H9 (cell line): ENCODE measurements around the gene SPOP. TPM values are rescaled to one million over a fixed set of nuclear protein-coding genes. Genes with fewer than 3 reads are reported as not detected.

Source experiments
- DNase-seq: peaks from one replicate; pipeline ENCODE4 v3.0.0-alpha.2; 2017
- H2AFZ ChIP-seq: one replicate; pipeline ENCODE4 v1.6.1; 2013; ENCODE audit warnings: mild to moderate bottlenecking, low read length, control low read depth, moderate library complexity
- H2AK5ac ChIP-seq: 2 replicates; pipeline ENCODE4 v1.6.1; 2013; ENCODE audit warnings: low read length, control low read depth, mixed read lengths; ENCODE audit not compliant: insufficient read length
- H2BK120ac ChIP-seq: one replicate; pipeline ENCODE4 v1.6.1; 2013; ENCODE audit warnings: low read depth, mild to moderate bottlenecking, low read length, control low read depth, inconsistent platforms; ENCODE audit not compliant: poor library complexity, severe bottlenecking
- H2BK12ac ChIP-seq: 2 replicates; pipeline ENCODE4 v1.6.1; 2013; ENCODE audit warnings: low read length, control low read depth, mixed read lengths, low read depth; ENCODE audit not compliant: insufficient read length
- H2BK15ac ChIP-seq: 2 replicates; pipeline ENCODE4 v1.6.1; 2013; ENCODE audit warnings: low read depth, low read length, control low read depth
- H2BK20ac ChIP-seq: one replicate; pipeline ENCODE4 v1.6.1; 2013; ENCODE audit warnings: low read depth, mild to moderate bottlenecking, low read length, control low read depth, inconsistent platforms; ENCODE audit not compliant: poor library complexity, severe bottlenecking
- H2BK5ac ChIP-seq: 2 replicates; pipeline ENCODE4 v1.6.1; 2013; ENCODE audit warnings: low read length, control low read depth, mixed read lengths; ENCODE audit not compliant: insufficient read length
- H3K14ac ChIP-seq: 2 replicates; pipeline ENCODE4 v1.6.1; 2013; ENCODE audit warnings: low read length, control low read depth; ENCODE audit not compliant: insufficient read depth
- H3K18ac ChIP-seq: 2 replicates; pipeline ENCODE4 v1.6.1; 2013; ENCODE audit warnings: low read depth, mild to moderate bottlenecking, mixed read lengths, low read length, control low read depth; ENCODE audit not compliant: insufficient read length
- H3K23ac ChIP-seq: 2 replicates; pipeline ENCODE4 v1.6.1; 2013; ENCODE audit warnings: low read length, control low read depth, mixed read lengths, low read depth; ENCODE audit not compliant: insufficient read length
- H3K23me2 ChIP-seq: 2 replicates; pipeline ENCODE4 v1.6.1; 2013; ENCODE audit warnings: low read depth, mild to moderate bottlenecking, mixed read lengths, low read length, control low read depth; ENCODE audit not compliant: insufficient read length, poor library complexity, severe bottlenecking
- H3K27ac ChIP-seq: 2 replicates; pipeline ENCODE4 v1.5.1; 2013; ENCODE audit warnings: low read length, control low read depth, mixed read lengths, low read depth; ENCODE audit not compliant: insufficient read length
- H3K27me3 ChIP-seq: 2 replicates; pipeline ENCODE4 v1.6.1; 2013; ENCODE audit warnings: low read length, control low read depth, inconsistent platforms; ENCODE audit not compliant: insufficient read depth
- H3K4ac ChIP-seq: 2 replicates; pipeline ENCODE4 v1.6.1; 2013; ENCODE audit warnings: low read depth, mild to moderate bottlenecking, control low read depth, inconsistent platforms, low read length, moderate library complexity
- H3K4me1 ChIP-seq: 2 replicates; pipeline ENCODE4 v1.6.1; 2013; ENCODE audit warnings: low read length, control low read depth, inconsistent platforms; ENCODE audit not compliant: insufficient read depth
- H3K4me2 ChIP-seq: 2 replicates; pipeline ENCODE4 v1.6.1; 2013; ENCODE audit warnings: low read length, control low read depth, mixed read lengths; ENCODE audit not compliant: insufficient read length, insufficient read depth
- H3K56ac ChIP-seq: 2 replicates; pipeline ENCODE4 v1.6.1; 2013; ENCODE audit warnings: low read depth, mild to moderate bottlenecking, mixed read lengths, low read length, control low read depth; ENCODE audit not compliant: insufficient read length
- H3K79me1 ChIP-seq: 2 replicates; pipeline ENCODE4 v1.6.1; 2013; ENCODE audit warnings: low read depth, mild to moderate bottlenecking, moderate library complexity, low read length, control low read depth, inconsistent platforms; ENCODE audit not compliant: insufficient read depth, poor library complexity, severe bottlenecking
- H3K79me2 ChIP-seq: 2 replicates; pipeline ENCODE4 v1.6.1; 2013; ENCODE audit warnings: low read length, control low read depth, inconsistent platforms; ENCODE audit not compliant: insufficient read depth
- H3K9ac ChIP-seq: 2 replicates; pipeline ENCODE4 v1.6.1; 2013; ENCODE audit warnings: low read length, control low read depth, mixed read lengths; ENCODE audit not compliant: insufficient read length; ENCODE audit errors: extremely low read depth
- H3K9me3 ChIP-seq: one replicate; pipeline ENCODE4 v1.6.1; 2013; ENCODE audit warnings: low read depth, low read length, inconsistent platforms; ENCODE audit not compliant: control insufficient read depth
- H3T11ph ChIP-seq: one replicate; pipeline ENCODE4 v1.6.1; 2013; ENCODE audit warnings: mild to moderate bottlenecking, low read length, control low read depth, inconsistent platforms
- H4K20me1 ChIP-seq: one replicate; pipeline ENCODE4 v1.6.1; 2013; ENCODE audit not compliant: control insufficient read depth, insufficient read length, insufficient read depth
- H4K5ac ChIP-seq: 2 replicates; pipeline ENCODE4 v1.6.1; 2013; ENCODE audit warnings: low read depth, mild to moderate bottlenecking, mixed read lengths, low read length, control low read depth; ENCODE audit not compliant: insufficient read length
- H4K8ac ChIP-seq: replicated peaks from 2 replicates; pipeline ENCODE4 v1.6.1; 2013; ENCODE audit warnings: low read length, control low read depth, mixed read lengths, low read depth; ENCODE audit not compliant: insufficient read length
- H4K91ac ChIP-seq: 2 replicates; pipeline ENCODE4 v1.6.1; 2013; ENCODE audit warnings: low read depth, mild to moderate bottlenecking, moderate library complexity, mixed read lengths, low read length, control low read depth; ENCODE audit not compliant: insufficient read length
- H3K27ac Mint-ChIP-seq, 3 experiments: 2 replicates in 2 of 3; 3 replicates in 1 of 3; pipeline ENCODE4 v1.8.0; 2020 to 2021; ENCODE audit warnings: mixed read lengths in 3 of 3, mild to moderate bottlenecking in 1 of 3, moderate library complexity in 1 of 3
- H3K27me3 Mint-ChIP-seq: 2 replicates; pipeline ENCODE4 v1.8.0; 2021; ENCODE audit warnings: low read depth, mild to moderate bottlenecking, moderate library complexity, mixed read lengths
- H3K36me3 Mint-ChIP-seq, 3 experiments: 2 replicates in 2 of 3; 3 replicates in 1 of 3; pipeline ENCODE4 v1.8.0; 2020 to 2021; ENCODE audit warnings: low read depth in 3 of 3, mixed read lengths in 3 of 3; ENCODE audit not compliant: insufficient read depth in 1 of 3
- H3K4me1 Mint-ChIP-seq, 2 experiments: 2 replicates each; pipeline ENCODE4 v1.8.0; 2020; ENCODE audit warnings: mixed read lengths in 2 of 2
- H3K4me3 Mint-ChIP-seq, 2 experiments: 2 replicates in 1 of 2; 3 replicates in 1 of 2; pipeline ENCODE4 v1.8.0; 2020 to 2021; ENCODE audit warnings: mild to moderate bottlenecking in 2 of 2, mixed read lengths in 2 of 2, moderate library complexity in 1 of 2
- H3K9me3 Mint-ChIP-seq, 2 experiments: 2 replicates in 1 of 2; 3 replicates in 1 of 2; pipeline ENCODE4 v1.8.0; 2020; ENCODE audit warnings: mild to moderate bottlenecking in 2 of 2, mixed read lengths in 2 of 2, moderate library complexity in 1 of 2
- WGBS: extraction: QIAGEN DNeasy Blood & Tissue Kit; methylation state at CpG from one replicate; pipeline ENCODE4 v1.1.7; 2013; ENCODE audit warnings: missing lambda C conversion rate, low lambda C conversion rate, mixed read lengths; ENCODE audit not compliant: insufficient read length; ENCODE audit errors: extremely low coverage; 5-methylcytosine and 5-hydroxymethylcytosine counted together
- total RNA-seq: library from RNA; stranded (reverse); gene quantifications from 2 replicates; pipeline ENCODE4 v1.2.1, GENCODE V29; 2021
- TF ChIP-seq, protein P1 (sequence below): fragments of 200-600 bp; sonication (generic); conservative IDR thresholded peaks from 3 replicates; pipeline ENCODE4 v1.8.0; 2021; ENCODE audit warnings: antibody characterized with exemption, mild to moderate bottlenecking

Gene SPOP
- total RNA-seq, 1 experiment from 2014 or later, result 33.7 TPM

DNA sequence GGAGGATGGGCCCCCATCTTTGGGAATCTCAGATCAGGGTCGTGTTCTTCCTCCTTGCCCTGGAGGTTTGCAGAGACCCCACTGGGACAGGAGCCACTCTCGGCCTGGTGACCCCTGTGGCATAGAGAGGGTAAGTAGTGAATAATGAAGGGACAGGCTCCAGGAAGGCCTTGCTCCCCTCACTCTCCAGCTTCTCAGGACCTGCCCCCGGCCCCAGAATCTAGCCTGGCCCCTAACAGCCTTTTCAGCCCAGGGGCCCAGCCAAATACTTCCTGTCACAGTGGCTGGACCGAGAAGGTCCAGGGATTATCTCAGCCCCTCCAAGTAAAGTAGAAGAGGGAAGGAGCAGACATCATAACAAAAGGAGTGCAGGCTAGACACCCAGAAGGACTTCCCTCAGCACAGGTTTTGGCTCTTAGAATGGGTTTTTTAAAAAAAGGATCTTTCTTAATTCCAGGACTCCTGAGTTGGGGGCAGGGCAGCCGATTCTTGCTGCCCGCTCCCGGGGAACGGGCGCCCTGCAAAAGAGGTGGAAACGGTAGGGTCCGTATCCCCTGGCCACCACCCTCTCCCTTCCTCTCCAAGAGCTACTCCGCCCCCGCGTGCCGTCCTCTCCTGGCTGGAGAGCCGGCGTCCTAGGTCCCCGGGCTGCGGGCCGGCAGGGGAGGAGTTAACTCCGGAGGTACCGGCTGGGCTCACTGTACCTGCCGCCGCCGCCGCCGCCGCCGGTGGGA lies 102.8 kb downstream of the SPOP start:
- H3K27ac Mint-ChIP-seq, result no peak overlapping the region
- peaks cover 18 to 45% of the 10 kb centered on the region in 2 experiments for H3K4me1 Mint-ChIP-seq

More for the DNA sequence above, 102.8 kb downstream of the SPOP start:
- Histone ChIP-seq H4K8ac (no peak overlapping the region), H3K79me1 (no peaks in the 10 kb centered on the region), H2BK15ac (no peak overlapping the region), H2BK5ac (no peak overlapping the region), H3K23ac (no peak overlapping the region), H3K27ac (no peak overlapping the region), H3K27me3 (peaks cover 3% of the 10 kb centered on the region; the same call in 1 of the 2 replicates), H4K5ac (no peak overlapping the region), H3K4me2 (peak overlapping the region; percentile 35), H2AK5ac (no peak overlapping the region), H3K56ac (no peak overlapping the region), H3K14ac (no peak overlapping the region), H4K91ac (no peak overlapping the region), H2BK120ac (no peak overlapping the region), H2AFZ (no peak overlapping the region), H4K20me1 (no peaks in the 10 kb centered on the region), H3K4ac (no peak overlapping the region), H3K79me2 (no peaks in the 10 kb centered on the region), H3T11ph (no peak overlapping the region), H3K23me2 (peaks cover 4% of the 10 kb centered on the region), H2BK12ac (no peak overlapping the region), H3K18ac (no peak overlapping the region), H3K9me3 (no peaks in the 10 kb centered on the region), H2BK20ac (no peak overlapping the region), H3K4me1 (peaks cover 3% of the 10 kb centered on the region; the same call in 1 of the 2 replicates), H3K9ac (no peak overlapping the region)
- WGBS, result no CpG with 5 or more reads among the region's 29 CpGs
- no peaks in the 10 kb centered on the region for H3K36me3 Mint-ChIP-seq
- peak overlapping the region; percentile 88 to 96 for H3K4me3 Mint-ChIP-seq
- peaks cover 70% of the 10 kb centered on the region for H3K27me3 Mint-ChIP-seq
- DNase-seq, result no peak
- TF ChIP-seq, protein P1, sequence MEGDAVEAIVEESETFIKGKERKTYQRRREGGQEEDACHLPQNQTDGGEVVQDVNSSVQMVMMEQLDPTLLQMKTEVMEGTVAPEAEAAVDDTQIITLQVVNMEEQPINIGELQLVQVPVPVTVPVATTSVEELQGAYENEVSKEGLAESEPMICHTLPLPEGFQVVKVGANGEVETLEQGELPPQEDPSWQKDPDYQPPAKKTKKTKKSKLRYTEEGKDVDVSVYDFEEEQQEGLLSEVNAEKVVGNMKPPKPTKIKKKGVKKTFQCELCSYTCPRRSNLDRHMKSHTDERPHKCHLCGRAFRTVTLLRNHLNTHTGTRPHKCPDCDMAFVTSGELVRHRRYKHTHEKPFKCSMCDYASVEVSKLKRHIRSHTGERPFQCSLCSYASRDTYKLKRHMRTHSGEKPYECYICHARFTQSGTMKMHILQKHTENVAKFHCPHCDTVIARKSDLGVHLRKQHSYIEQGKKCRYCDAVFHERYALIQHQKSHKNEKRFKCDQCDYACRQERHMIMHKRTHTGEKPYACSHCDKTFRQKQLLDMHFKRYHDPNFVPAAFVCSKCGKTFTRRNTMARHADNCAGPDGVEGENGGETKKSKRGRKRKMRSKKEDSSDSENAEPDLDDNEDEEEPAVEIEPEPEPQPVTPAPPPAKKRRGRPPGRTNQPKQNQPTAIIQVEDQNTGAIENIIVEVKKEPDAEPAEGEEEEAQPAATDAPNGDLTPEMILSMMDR, result no peak
- no peaks in the 10 kb centered on the region; a peak in 1 of 5 replicates for H3K9me3 Mint-ChIP-seq
